A549 (cell line): ENCODE measurements around the gene NEK7.

Experiments
- BHLHE40 ChIP-seq: IDR thresholded peaks from 2 replicates; pipeline ENCODE4 v1.6.1; 2012; ENCODE audit warnings: low read depth, low read length, inconsistent platforms
- ESRRA ChIP-seq: fragments of 150-350 bp; IDR thresholded peaks from 2 replicates; pipeline ENCODE4 v1.6.1; 2014; ENCODE audit warnings: mild to moderate bottlenecking, low read length, borderline replicate concordance
- RCOR1 ChIP-seq: fragments of 150-350 bp; IDR thresholded peaks from 2 replicates; pipeline ENCODE4 v1.6.1; 2014; ENCODE audit warnings: antibody characterized with exemption, low read length, low read depth
- REST ChIP-seq: fragments of 200-600 bp; sonication (generic); IDR thresholded peaks from 2 replicates; pipeline ENCODE4 v1.6.1; 2016; ENCODE audit warnings: antibody characterized with exemption, mild to moderate bottlenecking, moderate library complexity

GRCh38 chr1:198370996-198371395 lies 214.2 kb downstream of the NEK7 start:
- TF ChIP-seq RCOR1, result no peak
- TF ChIP-seq BHLHE40, result no peak
- no peak for TF ChIP-seq ESRRA
- TF ChIP-seq REST, result no peak
